Measurements from ENCODE around the gene HCFC1R1. TPM values are rescaled to one million over a fixed set of nuclear protein-coding genes. Genes with fewer than 3 reads are reported as not detected.

The HCFC1R1 gene
- total RNA-seq, 1 donor from 2014 or later: 65.7 TPM

DNA sequence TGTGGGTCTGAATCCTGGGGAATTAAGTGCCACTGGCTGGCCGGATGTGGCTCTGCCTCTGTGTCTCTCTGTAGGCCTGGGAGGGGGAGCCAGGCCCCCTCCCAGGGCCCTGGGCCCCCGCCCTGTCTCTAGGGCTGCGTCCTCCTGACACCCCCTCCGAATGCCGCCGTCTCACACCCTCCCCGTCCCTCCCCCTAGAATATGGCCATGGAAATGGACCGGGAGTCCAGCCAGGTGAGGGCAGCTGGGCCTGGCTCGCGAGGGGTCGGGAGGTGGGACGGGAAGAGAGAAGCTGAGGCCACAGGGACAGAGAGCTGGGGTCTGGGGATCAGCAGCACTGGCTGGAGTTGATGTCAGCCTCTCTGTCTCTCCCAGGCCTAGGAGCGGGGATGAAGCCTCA is 27.4 kb downstream of the HCFC1R1 start:
- Mint-ChIP-seq H3K27me3 (ENCODE audit: low read depth) (peaks cover 2% of the 10 kb centered on the region), H3K27ac (no peak overlapping the region), H3K4me3 (no peak overlapping the region), H3K4me1 (no peaks in the 10 kb centered on the region), H3K9me3 (no peaks in the 10 kb centered on the region), H3K36me3 (no peaks in the 10 kb centered on the region)
- DNase-seq (ENCODE audit: low spot score in 2 of 2, unreplicated experiment in 2 of 2): no peak
- TF ChIP-seq, protein P1, sequence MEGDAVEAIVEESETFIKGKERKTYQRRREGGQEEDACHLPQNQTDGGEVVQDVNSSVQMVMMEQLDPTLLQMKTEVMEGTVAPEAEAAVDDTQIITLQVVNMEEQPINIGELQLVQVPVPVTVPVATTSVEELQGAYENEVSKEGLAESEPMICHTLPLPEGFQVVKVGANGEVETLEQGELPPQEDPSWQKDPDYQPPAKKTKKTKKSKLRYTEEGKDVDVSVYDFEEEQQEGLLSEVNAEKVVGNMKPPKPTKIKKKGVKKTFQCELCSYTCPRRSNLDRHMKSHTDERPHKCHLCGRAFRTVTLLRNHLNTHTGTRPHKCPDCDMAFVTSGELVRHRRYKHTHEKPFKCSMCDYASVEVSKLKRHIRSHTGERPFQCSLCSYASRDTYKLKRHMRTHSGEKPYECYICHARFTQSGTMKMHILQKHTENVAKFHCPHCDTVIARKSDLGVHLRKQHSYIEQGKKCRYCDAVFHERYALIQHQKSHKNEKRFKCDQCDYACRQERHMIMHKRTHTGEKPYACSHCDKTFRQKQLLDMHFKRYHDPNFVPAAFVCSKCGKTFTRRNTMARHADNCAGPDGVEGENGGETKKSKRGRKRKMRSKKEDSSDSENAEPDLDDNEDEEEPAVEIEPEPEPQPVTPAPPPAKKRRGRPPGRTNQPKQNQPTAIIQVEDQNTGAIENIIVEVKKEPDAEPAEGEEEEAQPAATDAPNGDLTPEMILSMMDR (IDR thresholded peaks at IDR 0.05; ENCODE audit: unreplicated experiment): no peak

DNA sequence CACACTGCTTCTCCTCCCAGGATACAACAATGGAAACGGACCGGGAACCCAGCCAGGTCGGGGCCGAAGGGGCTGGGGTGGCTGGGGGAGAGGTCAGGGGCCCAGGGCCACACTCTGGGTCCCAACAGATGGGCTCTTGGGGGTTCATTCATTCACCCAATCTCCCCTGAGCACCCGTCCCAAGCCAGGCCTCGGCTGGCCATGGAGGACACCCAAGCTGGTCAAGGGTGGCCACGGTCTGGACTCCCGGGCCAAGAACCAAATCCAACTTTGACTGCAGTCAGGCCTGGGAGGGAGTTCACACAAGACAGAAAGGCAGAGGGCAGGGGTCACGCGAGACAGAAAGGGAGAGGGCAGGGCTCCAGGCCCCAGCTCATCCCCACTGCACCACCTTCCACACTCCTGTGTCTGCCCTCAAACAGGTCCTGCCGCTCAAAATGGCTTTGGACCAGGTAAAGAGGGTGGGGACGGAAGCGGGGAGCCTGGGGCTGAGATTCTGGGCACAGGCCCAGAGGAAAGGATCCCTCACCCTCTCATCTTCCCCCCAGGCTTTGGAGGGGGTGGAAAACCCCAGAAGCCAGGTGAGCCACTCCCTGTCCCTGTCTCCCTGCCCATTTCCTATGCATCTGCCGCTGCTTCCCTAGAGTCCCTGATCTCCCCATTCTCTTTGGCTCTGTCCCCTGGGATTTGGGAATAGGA is 31.2 kb downstream of the HCFC1R1 start:
- Mint-ChIP-seq H3K9me3 (no peaks in the 10 kb centered on the region), H3K4me1 (peaks cover 28% of the 10 kb centered on the region), H3K27ac (no peak overlapping the region), H3K27me3 (ENCODE audit: low read depth) (no peaks in the 10 kb centered on the region), H3K4me3 (no peak overlapping the region), H3K36me3 (no peaks in the 10 kb centered on the region)
- DNase-seq (ENCODE audit: low spot score in 2 of 2, unreplicated experiment in 2 of 2): no peak
- TF ChIP-seq, protein P1 (IDR thresholded peaks at IDR 0.05; ENCODE audit: unreplicated experiment): no peak

DNA sequence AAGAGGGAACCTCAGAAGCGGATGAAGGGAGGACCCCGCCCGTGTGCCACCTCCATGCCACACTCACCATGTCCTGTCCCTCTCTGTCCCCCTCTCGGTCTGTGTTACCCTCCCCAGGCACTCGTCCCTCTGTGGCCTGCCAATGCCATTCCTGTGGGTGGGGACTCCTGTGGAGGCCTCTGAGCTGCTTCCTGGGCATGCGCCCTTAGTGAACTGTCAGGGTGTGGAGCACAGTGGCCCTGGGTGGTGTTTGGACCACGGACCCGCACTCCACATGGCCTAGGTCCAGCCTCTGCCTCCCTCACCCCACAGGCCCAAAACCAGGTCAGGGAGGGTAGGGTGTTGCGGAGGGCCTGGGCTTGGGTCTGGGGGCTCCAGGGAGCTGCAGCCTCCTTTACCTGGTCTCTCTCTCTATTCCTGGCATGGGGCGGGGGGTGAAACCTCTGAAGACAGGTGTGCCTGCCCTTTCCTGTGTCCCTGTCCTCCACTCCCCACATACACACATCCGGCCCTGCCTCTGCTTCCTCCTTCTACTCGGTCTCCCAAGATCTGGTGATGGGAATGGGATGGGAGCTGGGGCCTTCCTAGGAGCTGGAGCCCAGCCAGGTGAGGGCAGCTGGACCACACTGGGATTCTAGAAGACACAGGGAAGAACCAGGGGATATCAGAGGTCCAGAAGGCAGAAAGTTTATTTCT is 32.0 kb downstream of the HCFC1R1 start:
- Mint-ChIP-seq H3K9me3 (no peaks in the 10 kb centered on the region), H3K27me3 (ENCODE audit: low read depth) (no peaks in the 10 kb centered on the region), H3K4me3 (no peak overlapping the region), H3K4me1 (peaks cover 30% of the 10 kb centered on the region), H3K36me3 (no peaks in the 10 kb centered on the region), H3K27ac (no peak overlapping the region)
- DNase-seq (ENCODE audit: low spot score in 2 of 2, unreplicated experiment in 2 of 2): no peak
- TF ChIP-seq, protein P1 (IDR thresholded peaks at IDR 0.05; ENCODE audit: unreplicated experiment): no peak

DNA sequence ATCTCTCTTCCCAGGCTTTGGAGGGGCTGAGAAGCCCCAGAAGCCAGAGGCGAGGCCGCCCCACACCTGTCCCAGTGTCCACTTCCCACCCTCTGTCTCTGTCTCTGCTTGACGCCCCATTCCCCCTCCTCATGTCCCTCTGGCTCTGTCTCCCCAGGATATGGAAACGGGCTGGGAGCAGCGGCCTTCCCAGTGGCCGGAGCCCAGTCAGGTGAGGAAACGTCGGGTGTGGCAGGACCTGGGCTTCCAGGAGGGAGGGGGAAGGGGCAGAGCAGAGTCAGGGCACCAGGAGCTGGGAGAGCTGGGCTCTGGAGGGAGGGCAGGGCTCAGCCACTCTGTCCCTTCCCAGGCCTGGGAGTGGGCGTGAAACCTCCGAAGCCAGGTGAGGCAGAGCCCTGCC is 32.9 kb downstream of the HCFC1R1 start:
- no peaks in the 10 kb centered on the region for H3K9me3 Mint-ChIP-seq

DNA sequence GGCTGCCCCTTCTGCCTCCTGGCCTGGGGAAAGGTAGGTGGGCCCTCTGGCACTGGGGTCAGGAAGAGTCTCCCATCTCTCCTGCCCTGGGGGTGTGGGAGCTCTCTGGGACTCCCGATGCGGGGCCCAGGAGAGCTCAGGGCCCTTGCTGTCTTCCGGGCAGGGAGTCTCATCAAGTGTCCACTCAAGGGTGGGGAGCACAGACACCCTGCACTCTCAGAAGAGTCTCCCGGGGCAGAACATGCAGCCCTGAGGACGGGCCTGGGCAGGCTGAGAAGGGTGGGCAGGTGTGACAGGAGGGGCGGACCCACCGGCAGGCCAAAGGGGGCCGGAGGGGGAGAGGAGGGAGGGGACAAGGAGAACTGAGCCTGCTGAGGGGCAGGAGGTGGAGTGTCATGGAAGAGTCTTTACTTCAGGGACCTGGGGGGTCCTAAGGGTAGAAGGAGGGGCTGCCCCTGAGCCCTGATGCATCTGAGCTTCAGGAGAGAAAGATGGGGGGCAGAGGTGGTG is 35.1 kb downstream of the HCFC1R1 start:
- Mint-ChIP-seq H3K27ac (peak overlapping the region; percentile 39), H3K36me3 (no peaks in the 10 kb centered on the region), H3K4me3 (no peak overlapping the region), H3K4me1 (peaks cover 32% of the 10 kb centered on the region), H3K9me3 (no peaks in the 10 kb centered on the region), H3K27me3 (ENCODE audit: low read depth) (peaks cover 2% of the 10 kb centered on the region)
- TF ChIP-seq, protein P1 (IDR thresholded peaks at IDR 0.05; ENCODE audit: unreplicated experiment): no peak
- no peak for DNase-seq (ENCODE audit: low spot score in 2 of 2, unreplicated experiment in 2 of 2)

More for the DNA sequence above, 32.9 kb downstream of the HCFC1R1 start:
- TF ChIP-seq, protein P1 (IDR thresholded peaks at IDR 0.05; ENCODE audit: unreplicated experiment): no peak
- no peak for DNase-seq (ENCODE audit: low spot score in 2 of 2, unreplicated experiment in 2 of 2)
- H3K27me3 Mint-ChIP-seq (ENCODE audit: low read depth): no peaks in the 10 kb centered on the region
- no peak overlapping the region for H3K4me3 Mint-ChIP-seq
- no peak overlapping the region for H3K27ac Mint-ChIP-seq
- H3K4me1 Mint-ChIP-seq: peaks cover 32% of the 10 kb centered on the region
- no peaks in the 10 kb centered on the region for H3K36me3 Mint-ChIP-seq
